Activated naive CD4-positive, alpha-beta T cell treated with anti-CD3 and anti-CD28 coated beads, Interleukin-2, amount 50 U/mL, for 16 hours (primary cell): ENCODE results near the gene PTPN3.

Source experiments
- DNase-seq: peaks from one replicate; pipeline ENCODE4 v3.0.0-alpha.2; 2020

PTPN3 gene

GRCh38 chr9:109500421-109500974 is 2.4 kb upstream of the PTPN3 start:
- no peak for DNase-seq

GRCh38 chr9:109499631-109500410 is 1.7 kb upstream of the PTPN3 start:
- DNase-seq = no peak

DNA sequence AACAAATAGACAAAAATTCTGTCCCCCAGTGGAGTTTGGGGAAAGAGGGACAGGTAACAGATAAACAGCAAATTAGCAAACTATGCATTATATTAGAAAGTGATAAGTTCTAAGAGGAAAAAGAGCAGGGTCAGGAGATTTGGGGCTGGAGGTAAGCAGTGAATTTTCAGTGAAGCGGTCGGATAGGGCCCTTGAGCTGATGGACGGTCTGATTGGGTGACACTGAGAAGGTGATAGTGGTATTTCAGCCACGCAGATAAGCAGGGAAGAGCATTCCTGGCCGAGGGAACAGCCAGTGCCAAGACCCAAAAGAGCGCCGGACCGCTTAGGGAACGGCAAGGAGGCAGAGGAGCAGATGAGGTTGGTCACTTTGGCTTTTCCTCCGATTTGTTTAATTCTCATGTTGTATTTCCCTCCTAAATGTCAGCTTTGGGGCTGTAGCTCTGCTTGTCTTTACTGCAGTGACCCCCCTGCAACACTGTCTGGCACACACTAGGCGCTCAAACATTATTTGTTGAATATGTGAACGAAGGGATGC is 1.1 kb upstream of the PTPN3 start:
- DNase-seq = no peak

DNA sequence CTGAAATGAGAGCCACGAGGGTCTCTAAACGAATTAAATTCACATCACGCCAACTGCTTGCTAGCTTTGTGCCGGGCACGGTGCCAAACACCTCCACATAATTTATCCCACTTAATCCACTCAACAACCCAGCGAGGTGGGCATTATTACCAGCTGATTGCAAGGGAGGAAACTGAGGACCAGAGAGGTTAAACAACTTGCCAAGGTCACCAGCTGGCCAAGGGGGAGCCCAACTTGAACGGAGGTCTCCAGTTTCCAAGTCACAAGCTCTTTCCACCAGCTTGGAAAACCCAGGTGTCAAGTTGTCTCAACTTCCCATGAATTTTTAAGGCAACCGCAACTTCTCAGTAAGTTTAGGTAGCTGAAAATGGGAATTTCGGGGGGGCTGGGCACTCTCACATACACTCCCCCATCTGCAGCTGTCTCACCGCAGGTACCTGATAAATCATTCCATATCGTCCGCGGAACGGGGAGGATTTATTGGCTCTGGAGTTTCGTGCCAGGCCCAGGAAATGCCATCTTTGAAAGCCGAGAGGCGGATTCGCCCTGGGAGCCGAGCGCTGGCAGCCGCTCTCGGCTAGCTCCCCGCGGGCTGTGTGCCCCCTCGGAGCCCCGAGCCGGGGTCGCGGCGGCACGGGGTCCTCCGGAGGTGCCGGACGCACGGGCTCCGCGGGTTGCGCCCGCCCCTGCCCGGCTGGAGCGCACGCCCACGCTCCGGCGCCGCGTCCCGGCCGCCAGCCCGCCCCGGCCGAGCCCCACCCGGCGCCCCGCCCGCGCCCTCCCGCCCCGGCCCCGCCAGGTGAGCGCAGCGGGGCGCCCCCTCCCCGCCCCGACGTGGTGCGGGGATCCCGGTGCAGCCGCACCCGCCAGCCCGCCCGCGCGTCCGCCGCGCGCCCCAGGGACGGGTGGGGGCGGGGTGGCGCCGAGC is 617 bp downstream of the PTPN3 start:
- DNase-seq = no peak

DNA sequence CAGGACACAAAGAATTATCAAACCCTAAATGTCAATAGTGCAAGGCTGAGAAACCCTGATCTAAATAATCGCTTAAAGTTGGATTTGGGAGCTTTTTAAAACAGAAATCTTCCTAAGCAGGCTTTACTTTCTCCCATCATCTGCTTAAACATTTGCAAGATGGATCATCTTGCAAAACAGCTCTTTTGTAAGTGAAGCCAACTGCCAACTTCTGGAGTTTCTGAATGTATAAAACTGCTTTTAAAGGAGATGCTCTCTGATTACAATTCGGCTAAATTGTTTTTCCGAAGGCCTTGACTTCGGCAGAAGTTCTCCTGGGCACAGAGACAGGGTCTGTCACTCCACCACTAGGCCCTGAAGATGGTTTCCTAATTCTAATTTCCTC is 1.3 kb downstream of the PTPN3 start:
- no peak for DNase-seq

GRCh38 chr9:109496218-109496617 is 1.9 kb downstream of the PTPN3 start:
- no peak for DNase-seq

GRCh38 chr9:109493648-109494047 is 4.5 kb downstream of the PTPN3 start:
- DNase-seq = no peak

DNA sequence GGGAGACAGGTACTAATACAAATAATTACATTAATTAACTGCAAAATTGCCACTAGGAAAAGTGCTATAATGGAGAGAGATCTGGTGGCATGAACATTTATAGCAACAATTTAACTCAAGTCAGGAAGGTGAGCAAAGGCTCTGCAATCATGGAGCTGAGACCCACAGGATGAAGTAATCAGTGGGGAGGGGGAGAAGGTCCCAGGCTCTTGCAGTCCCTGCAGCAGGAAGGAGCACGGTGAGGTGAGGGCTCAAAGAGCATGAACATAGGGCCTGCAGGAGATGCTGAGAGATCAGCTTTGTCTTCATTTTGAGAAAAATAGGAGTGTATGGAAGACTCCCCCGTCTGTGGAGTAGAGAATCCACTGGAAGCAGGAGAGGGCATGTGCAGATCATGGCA is 6.5 kb downstream of the PTPN3 start:
- no peak for DNase-seq

- DNase-seq = no peak
Measured at GRCh38 chr9:109488791-109489492, 9.2 kb downstream of the PTPN3 start.

DNA sequence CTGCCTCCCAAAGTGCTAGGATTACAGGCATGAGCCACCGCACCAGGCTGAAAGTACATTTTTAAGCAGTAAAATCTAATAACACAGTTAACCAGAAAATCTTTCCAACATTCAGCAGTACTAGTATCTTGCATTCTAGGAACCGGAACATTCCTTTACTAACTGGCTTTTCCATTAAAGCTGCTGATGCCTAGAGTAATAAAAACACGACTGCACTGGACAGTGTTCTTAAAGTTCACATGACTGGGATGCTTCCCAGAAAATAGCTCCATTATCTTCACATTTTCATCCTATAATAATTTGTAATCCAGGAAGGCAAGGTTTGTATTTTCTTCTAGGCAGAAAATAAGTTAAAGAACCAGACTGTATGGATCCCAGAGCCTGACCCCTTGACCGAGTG is 9.8 kb downstream of the PTPN3 start:
- no peak for DNase-seq

GRCh38 chr9:109487247-109487646 is 10.9 kb downstream of the PTPN3 start:
- no peak for DNase-seq

GRCh38 chr9:109483744-109484429 is 14.2 kb downstream of the PTPN3 start:
- DNase-seq = no peak

GRCh38 chr9:109482391-109482916 is 15.7 kb downstream of the PTPN3 start:
- no peak for DNase-seq

DNA sequence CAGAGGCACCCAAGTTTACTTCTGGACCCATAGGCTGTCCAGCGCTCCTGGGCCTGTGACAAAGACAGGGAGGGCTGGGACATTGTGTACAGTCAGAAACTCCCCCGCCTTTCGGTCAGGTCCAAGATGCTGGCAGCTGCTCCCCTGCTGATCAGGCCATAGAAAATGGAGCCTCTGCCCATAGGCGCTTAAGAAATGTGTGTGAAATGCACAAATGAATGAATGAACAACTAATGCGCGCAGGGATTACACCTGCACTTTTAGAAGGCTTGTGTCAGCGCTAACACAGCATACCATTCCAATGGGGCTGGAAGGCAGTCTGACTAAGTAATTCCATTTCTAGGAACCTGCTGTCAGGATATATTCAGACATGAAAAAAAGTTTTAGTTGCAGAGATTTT is 16.3 kb downstream of the PTPN3 start:
- DNase-seq = no peak

DNA sequence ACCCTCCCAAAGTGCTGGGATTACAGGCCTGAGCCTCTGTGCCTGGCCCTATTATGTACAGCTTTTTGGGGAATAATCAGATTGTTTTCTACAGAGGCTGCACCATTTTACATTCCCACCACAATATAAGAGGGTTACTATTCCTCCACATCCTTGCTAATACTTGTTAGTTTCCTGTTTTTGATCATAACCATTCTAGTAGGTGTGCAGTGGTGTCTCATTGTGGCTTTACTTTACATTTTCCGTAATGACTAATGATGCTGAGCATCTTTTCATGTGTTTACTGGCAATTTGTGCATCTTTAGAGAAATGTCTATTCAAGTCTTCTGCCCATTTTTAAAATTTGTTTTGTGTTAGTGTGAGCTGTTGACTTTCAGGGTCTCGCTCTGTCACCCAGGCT is 18.3 kb downstream of the PTPN3 start:
- DNase-seq = no peak

GRCh38 chr9:109478665-109479380 is 19.3 kb downstream of the PTPN3 start:
- DNase-seq = no peak

DNA sequence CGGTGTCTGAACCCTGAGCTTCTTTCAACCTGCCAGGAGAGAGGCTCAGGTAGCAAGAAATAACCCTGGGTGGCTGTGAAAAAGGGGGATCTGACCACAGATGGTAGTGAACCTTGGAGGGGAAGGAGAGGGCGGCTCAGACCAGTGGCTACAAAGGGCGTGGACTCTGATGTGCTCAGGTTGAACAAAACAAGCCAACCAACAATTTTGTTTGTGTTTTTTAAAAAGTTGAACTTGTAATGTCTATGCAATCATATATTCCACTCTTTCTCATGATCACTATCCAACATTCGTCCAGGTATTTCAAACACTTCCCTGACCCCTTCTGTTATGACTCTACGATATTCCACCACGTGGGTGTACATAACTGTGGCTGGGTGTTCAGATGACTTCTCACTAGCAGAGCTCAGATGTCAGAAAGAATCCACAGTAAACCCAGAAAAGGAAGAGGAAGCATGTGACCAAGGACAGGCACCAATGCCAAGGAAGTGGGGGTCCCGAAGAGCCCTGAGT is 20.0 kb downstream of the PTPN3 start:
- no peak for DNase-seq

DNA sequence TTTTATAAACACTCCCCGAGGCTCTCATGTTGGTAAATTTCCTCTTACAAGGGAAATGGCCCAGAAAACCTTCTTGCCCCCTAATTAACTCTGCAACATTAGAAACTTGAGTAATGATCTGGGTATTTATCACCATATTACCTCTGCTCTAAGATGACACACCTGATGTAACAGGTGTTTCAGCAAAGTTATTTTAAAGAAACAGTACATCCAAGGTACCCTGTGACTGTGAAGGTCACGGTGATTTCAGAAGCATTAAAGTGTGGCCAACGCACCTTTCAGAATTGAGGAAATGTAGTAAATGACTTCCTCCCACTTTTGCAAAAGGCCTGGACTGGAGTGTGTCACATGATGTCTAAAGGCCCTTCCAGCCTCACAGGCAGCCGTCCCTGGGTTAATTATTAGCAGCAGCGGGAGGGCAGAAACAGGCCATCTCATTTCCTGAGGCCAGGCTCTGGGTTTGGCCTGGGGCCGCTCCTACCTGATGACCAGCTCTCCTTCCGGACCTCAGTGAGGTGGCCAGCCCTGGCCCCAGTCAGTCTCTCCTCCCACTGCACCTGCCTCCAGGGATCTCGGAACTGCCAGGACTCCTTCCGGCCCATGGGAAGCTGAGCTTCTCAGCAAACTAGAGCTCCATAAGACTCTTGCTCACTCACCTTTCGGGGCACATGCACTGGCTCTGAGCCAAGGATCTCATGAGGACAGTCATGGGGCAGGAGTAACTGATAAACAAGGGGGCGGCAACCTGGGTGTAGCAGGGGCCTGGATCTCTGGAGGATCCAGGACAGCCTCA is 20.7 kb downstream of the PTPN3 start:
- no peak for DNase-seq

DNA sequence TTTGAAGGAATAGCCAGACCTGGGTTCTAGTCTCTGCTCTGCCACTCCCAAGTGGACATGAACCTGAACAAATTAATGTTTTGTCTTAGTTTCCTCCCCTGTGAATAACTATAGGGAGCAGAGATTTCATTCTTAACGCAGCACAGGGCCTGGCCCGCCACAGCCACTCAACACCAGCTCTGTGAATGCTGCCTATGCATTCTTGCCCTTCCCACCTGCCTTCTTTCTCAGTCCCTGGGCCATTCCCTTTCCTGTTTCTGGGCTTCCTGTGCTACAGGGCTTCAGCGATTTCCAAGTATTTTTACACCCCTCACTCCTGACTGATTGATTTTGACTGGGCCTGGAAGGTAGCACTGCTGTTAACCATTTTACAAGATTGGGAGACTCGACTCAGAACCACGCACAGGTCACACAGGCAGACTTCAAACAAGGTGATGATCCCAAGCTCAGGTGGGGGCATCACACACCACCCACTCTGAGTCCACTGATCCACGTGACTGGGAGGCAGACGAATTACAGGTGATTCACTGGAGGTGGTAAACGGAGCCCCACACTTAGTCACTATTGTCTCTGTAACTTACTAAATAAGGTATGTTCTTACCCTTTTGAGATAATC is 21.4 kb downstream of the PTPN3 start:
- no peak for DNase-seq

DNA sequence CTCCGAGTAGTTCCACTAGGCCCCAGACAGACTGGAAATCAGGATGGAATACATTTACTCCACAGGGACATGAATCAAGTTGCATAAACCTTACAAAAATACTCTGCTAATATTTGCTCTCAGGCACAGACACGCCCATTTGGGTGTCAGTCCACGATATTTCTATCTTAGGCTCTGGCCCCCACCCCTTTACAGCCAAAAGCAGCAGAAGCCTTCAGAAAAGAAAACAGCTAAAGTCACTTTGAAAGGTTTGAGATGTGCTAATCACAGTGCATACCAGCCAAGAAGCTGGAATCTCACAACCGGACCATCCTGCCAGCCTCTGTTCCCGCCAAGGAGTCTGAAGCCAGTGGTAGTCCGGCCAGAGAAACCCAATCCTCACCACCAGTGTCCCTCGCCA is 22.6 kb downstream of the PTPN3 start:
- DNase-seq = no peak
